ENCODE measurements around the gene TRAPPC3.

TRAPPC3 gene

GRCh38 chr1:36151134-36151844 is 2.0 kb upstream of the TRAPPC3 start:
- DNase-seq (ENCODE audit: low spot score) = no peak

- peak; percentile 92 for DNase-seq (ENCODE audit: low spot score)
Measured at GRCh38 chr1:36150296-36151133, 1.2 kb upstream of the TRAPPC3 start.

GRCh38 chr1:36149973-36150295 is 648 bp upstream of the TRAPPC3 start:
- no peak for DNase-seq (ENCODE audit: low spot score)

- DNase-seq (ENCODE audit: low spot score) = no peak
Measured at GRCh38 chr1:36148821-36149236, 457 bp downstream of the TRAPPC3 start.

- no peak for DNase-seq (ENCODE audit: low spot score)
Measured at GRCh38 chr1:36144413-36144812, 4.9 kb downstream of the TRAPPC3 start.

- DNase-seq (ENCODE audit: low spot score) = no peak
Measured at GRCh38 chr1:36143424-36143823, 5.9 kb downstream of the TRAPPC3 start.

- no peak for DNase-seq (ENCODE audit: low spot score)
Measured at GRCh38 chr1:36142121-36142520, 7.2 kb downstream of the TRAPPC3 start.

GRCh38 chr1:36139521-36139920 is 9.8 kb downstream of the TRAPPC3 start:
- DNase-seq (ENCODE audit: low spot score) = no peak

- DNase-seq (ENCODE audit: low spot score) = no peak
Measured at GRCh38 chr1:36137776-36138175, 11.5 kb downstream of the TRAPPC3 start.

GRCh38 chr1:36137226-36137625 is 12.1 kb downstream of the TRAPPC3 start:
- no peak for DNase-seq (ENCODE audit: low spot score)

- peak; percentile 91 for DNase-seq (ENCODE audit: low spot score)
Measured at GRCh38 chr1:36136535-36136934, 12.8 kb downstream of the TRAPPC3 start.

GRCh38 chr1:36135796-36136195 is 13.5 kb downstream of the TRAPPC3 start:
- DNase-seq (ENCODE audit: low spot score) = no peak

GRCh38 chr1:36135330-36135667 is 14.0 kb downstream of the TRAPPC3 start:
- DNase-seq (ENCODE audit: low spot score) = no peak

- DNase-seq (ENCODE audit: low spot score) = peak; percentile 70
Measured at GRCh38 chr1:36134505-36135329, 14.6 kb downstream of the TRAPPC3 start.

GRCh38 chr1:36134031-36134430 is 15.3 kb downstream of the TRAPPC3 start:
- no peak for DNase-seq (ENCODE audit: low spot score)

GRCh38 chr1:36133484-36133883 is 15.8 kb downstream of the TRAPPC3 start:
- DNase-seq (ENCODE audit: low spot score) = peak; percentile 96

- DNase-seq (ENCODE audit: low spot score) = no peak
Measured at GRCh38 chr1:36132029-36132428, 17.3 kb downstream of the TRAPPC3 start.

- DNase-seq (ENCODE audit: low spot score) = no peak
Measured at GRCh38 chr1:36128905-36129206, 20.4 kb downstream of the TRAPPC3 start.

- DNase-seq (ENCODE audit: low spot score) = peak; percentile 85
Measured at GRCh38 chr1:36128126-36128904, 21.0 kb downstream of the TRAPPC3 start.

- no peak for DNase-seq (ENCODE audit: low spot score)
Measured at GRCh38 chr1:36126797-36127500, 22.3 kb downstream of the TRAPPC3 start.

- no peak for DNase-seq (ENCODE audit: low spot score)
Measured at GRCh38 chr1:36126005-36126716, 23.1 kb downstream of the TRAPPC3 start.
